GM12878 (cell line): ENCODE results near the gene XPNPEP1. TPM values are rescaled to one million over a fixed set of nuclear protein-coding genes. Genes with fewer than 3 reads are reported as not detected.

Source experiments
- ATAC-seq: fragments of 200-7000 bp; cut with Tn5 transposase; 3 replicates; pipeline ENCODE4 v1.9.1; 2020; ENCODE audit warnings: mild to moderate bottlenecking, moderate library complexity
- BruUV-seq: library from RNA; stranded (reverse); fragments of 400-500 nt; replicated peaks from 2 replicates; lab custom pipeline; 2021; lab: Mats Ljungman, UMichigan
- CTCF ChIA-PET: fragments of 300-600 bp; sonication (Branson Sonifier 250); formaldehyde crosslinking; extraction: SDS; loops from one replicate; lab custom pipeline; 2021; ENCODE audit warnings: inconsistent platforms; lab: Yijun Ruan, JAX
- POLR2A ChIA-PET: fragments of 350-600 bp; formaldehyde crosslinking; extraction: SDS; loops from one replicate; lab custom pipeline; 2021; ENCODE audit warnings: inconsistent platforms; lab: Charles Lee
- RAD21 ChIA-PET: fragments of 300-600 bp; sonication (Branson Sonifier 250); formaldehyde crosslinking; loops from one replicate; lab custom pipeline; 2023; ENCODE audit warnings: antibody characterized with exemption; ENCODE audit not compliant: unreplicated experiment; lab: Charles Lee
- SMC1A ChIA-PET: fragments of 300-600 bp; sonication (Branson Sonifier 250); formaldehyde crosslinking; loops from one replicate; lab custom pipeline; 2023; ENCODE audit not compliant: unreplicated experiment, uncharacterized antibody; lab: Charles Lee
- DNase-seq: peaks from one replicate; pipeline ENCODE4 v3.0.0-alpha.2; 2011; ENCODE audit warnings: low read depth, low spot score
- FAIRE-seq: peaks from 3 replicates; lab custom pipeline; 2011; peaks lifted over from hg19 to GRCh38; lab: Jason Lieb, UNC
- H2AFZ ChIP-seq: 2 replicates; pipeline ENCODE4 v1.6.0; 2011; ENCODE audit warnings: low read depth, low read length, control low read depth; ENCODE audit not compliant: control insufficient read depth
- H3K27ac ChIP-seq: 2 replicates; pipeline ENCODE4 v1.5.1; 2011; ENCODE audit warnings: control low read depth; ENCODE audit not compliant: control insufficient read depth, insufficient read depth
- H3K27me3 ChIP-seq, 2 experiments: replicated peaks in 1 of 2; 2 replicates each; pipeline versions ENCODE4 v1.6.0 to v1.6.1; 2011; ENCODE audit warnings: low read length in 1 of 2; ENCODE audit not compliant: control insufficient read depth in 2 of 2, insufficient read depth in 2 of 2
- H3K36me3 ChIP-seq, 2 experiments: 2 replicates each; pipeline ENCODE4 v1.5.1; 2011; ENCODE audit warnings: low read length in 1 of 2; ENCODE audit not compliant: control insufficient read depth in 2 of 2, insufficient read depth in 2 of 2
- H3K4me1 ChIP-seq: 2 replicates; pipeline ENCODE4 v1.6.1; 2011; ENCODE audit warnings: mild to moderate bottlenecking, low read length, moderate library complexity, mixed read lengths; ENCODE audit not compliant: control insufficient read depth, insufficient read depth
- H3K4me2 ChIP-seq: 2 replicates; pipeline ENCODE4 v1.6.0; 2011; ENCODE audit warnings: control low read depth; ENCODE audit not compliant: control insufficient read depth, insufficient read depth
- H3K4me3 ChIP-seq: fragments of 200-600 bp; sonication (generic); 2 replicates; pipeline ENCODE4 v1.5.1; 2016
- H3K79me2 ChIP-seq: 2 replicates; pipeline ENCODE4 v1.6.0; 2011; ENCODE audit warnings: low read length; ENCODE audit not compliant: control insufficient read depth, insufficient read depth
- H3K9ac ChIP-seq: 2 replicates; pipeline ENCODE4 v1.8.0; 2011; ENCODE audit warnings: low read length, control low read depth, mixed read lengths; ENCODE audit not compliant: control insufficient read depth, insufficient read depth
- H3K9me3 ChIP-seq: replicated peaks from 3 replicates; pipeline ENCODE4 v1.5.1; 2011; ENCODE audit warnings: mild to moderate bottlenecking, low read length; ENCODE audit not compliant: control insufficient read depth, insufficient read depth
- H4K20me1 ChIP-seq: 2 replicates; pipeline ENCODE4 v1.6.0; 2011; ENCODE audit not compliant: control insufficient read depth, insufficient read depth
- ATF7 ChIP-seq: fragments of 450-650 bp; IDR thresholded peaks from 2 replicates; pipeline ENCODE4 v1.6.1; 2016; ENCODE audit warnings: low read depth, mild to moderate bottlenecking
- CTCF ChIP-seq, 3 experiments: IDR thresholded peaks in 2 of 3; conservative IDR thresholded peaks in 1 of 3; 2 replicates each; pipeline ENCODE4 v1.5.1; 2011; ENCODE audit warnings: low read depth in 3 of 3, low read length in 3 of 3, mild to moderate bottlenecking in 3 of 3, control low read depth in 2 of 3, moderate library complexity in 2 of 3, inconsistent platforms in 1 of 3, mixed read lengths in 1 of 3; ENCODE audit not compliant: control insufficient read depth in 2 of 3, insufficient read depth in 1 of 3; ENCODE audit errors: extremely low read depth in 1 of 3
- MLLT1 ChIP-seq: fragments of 450-650 bp; IDR thresholded peaks from 2 replicates; pipeline ENCODE4 v1.6.1; 2016; ENCODE audit warnings: mild to moderate bottlenecking
- NRF1 ChIP-seq: conservative IDR thresholded peaks from 2 replicates; pipeline ENCODE4 v1.6.1; 2011; ENCODE audit warnings: mild to moderate bottlenecking, low read depth, low read length, improper control_type of control experiment
- PAX8 ChIP-seq: fragments of 450-650 bp; IDR thresholded peaks from 2 replicates; pipeline ENCODE4 v1.6.1; 2017; ENCODE audit warnings: mild to moderate bottlenecking, moderate library complexity
- SMARCA5 ChIP-seq: fragments of 450-650 bp; IDR thresholded peaks from 2 replicates; pipeline ENCODE4 v1.6.1; 2017; ENCODE audit warnings: mild to moderate bottlenecking
- SRF ChIP-seq, 2 experiments: IDR thresholded peaks; 2 replicates each; pipeline ENCODE4 v1.6.1; 2011; ENCODE audit warnings: low read depth in 2 of 2, low read length in 2 of 2, mild to moderate bottlenecking in 1 of 2, moderate library complexity in 1 of 2
- SUPT20H ChIP-seq: IDR thresholded peaks from 2 replicates; pipeline ENCODE4 v1.6.1; 2011; ENCODE audit warnings: low read depth, mild to moderate bottlenecking, low read length, moderate library complexity, borderline replicate concordance; ENCODE audit not compliant: control insufficient read depth
- ZNF274 ChIP-seq: IDR thresholded peaks from one replicate; pipeline ENCODE4 v1.8.0; 2011; ENCODE audit not compliant: insufficient read length, insufficient read depth
- WGBS: methylation state at CpG from one replicate; pipeline ENCODE4 v1.1.6; 2016; ENCODE audit warnings: low lambda C conversion rate; ENCODE audit not compliant: insufficient replicate concordance, insufficient coverage; ENCODE audit errors: missing lambda C conversion rate; 5-methylcytosine and 5-hydroxymethylcytosine counted together
- in situ Hi-C: fragments of 300-500 bp; cut with MboI; formaldehyde crosslinking; loops from 9 replicates; pipeline ENCODE4 v1.14.3; 2018; ENCODE audit warnings: mixed read lengths
- intact Hi-C: fragments of 100-400 bp; cut with micrococcal nuclease; formaldehyde crosslinking; loops from one replicate; pipeline ENCODE4 v1.14.2; 2022; ENCODE audit not compliant: unreplicated experiment
- polyA plus RNA-seq, 11 experiments: library from polyadenylated mRNA; depleted of rRNA in 4 of 11; unstranded in 6 of 11; stranded (reverse) in 5 of 11; fragments of >200 nt; fragmentation: Nextera tagmentation in 4 of 11; fragmentation: Illumina TruSeq in 1 of 11; extraction: Ambion mirVana in 4 of 11; extraction: Trizol in 1 of 11; gene quantifications; 1 replicate in 1 of 11; 2 replicates in 10 of 11; pipeline versions ENCODE4 v1.2.1 to v1.2.3, GENCODE V29; 2011 to 2016; ENCODE audit warnings: inconsistent platforms in 2 of 11, missing spikeins in 2 of 11, low read depth in 1 of 11
- total RNA-seq, 4 experiments: library from RNA; depleted of rRNA in 3 of 4; stranded (reverse); fragments of >200 nt in 3 of 4; fragmentation: Illumina TruSeq in 1 of 4; extraction: Trizol in 1 of 4; gene quantifications; 2 replicates each; pipeline versions ENCODE4 v1.2.1 to v1.2.3, GENCODE V29; 2013 to 2021

Gene XPNPEP1
- total and polyA plus RNA-seq, 10 of the 15 experiments (the other 5 are each of a cell fraction or from before 2014, with no cell fraction given), result 22.7 to 108 (median 43.5) TPM

- no peak overlapping the region for H2AFZ ChIP-seq
- BruUV-seq, result no TSS peak
- no peak overlapping the region for H3K9ac ChIP-seq
- H3K79me2 ChIP-seq, result no peaks in the 10 kb centered on the region
- no peaks in the 10 kb centered on the region for H3K27me3 ChIP-seq
- no peaks in the 10 kb centered on the region; the same call in 1 of the 2 replicates for H4K20me1 ChIP-seq
- ChIA-PET RAD21 (no interaction called here), SMC1A (interaction anchor here (1.0 to 1.4 kb wide), 4 partner anchors 15 to 251 kb away, joined by 3 read pairs; no protein-coding TSS in a partner anchor), POLR2A (interaction anchor here (1.2 kb wide), 1 partner anchor 25 kb away, joined by 3 read pairs; no protein-coding TSS in a partner anchor), CTCF (interaction anchor here (0.8 kb wide), 1 partner anchor 69 kb away, joined by 3 read pairs; no protein-coding TSS in a partner anchor)
- H3K27ac ChIP-seq, result no peak overlapping the region
- DNase-seq (no peak), FAIRE-seq (no peak), ATAC-seq (no peak)
- H3K4me3 ChIP-seq, result no peak overlapping the region
- WGBS, result 95% methylated on average over 5 of the region's 5 CpGs
- H3K4me2 ChIP-seq, result no peak overlapping the region
- TF ChIP-seq ATF7 (no peak), ZNF274 (no peak), SMARCA5 (no peak), SRF (IDR thresholded peaks at IDR 0.05; ENCODE audit: low read depth in 2 of 2, low read length in 2 of 2) (no peak), MLLT1 (no peak), PAX8 (no peak), NRF1 (no peak), SUPT20H (no peak), CTCF (IDR thresholded peaks at IDR 0.05 in 2 of 3, conservative IDR thresholded peaks at IDR 0.05 in 1 of 3; ENCODE audit: control insufficient read depth in 2 of 3, extremely low read depth in 1 of 3, insufficient read depth in 1 of 3, low read depth in 3 of 3, low read length in 3 of 3) (no peak)
- intact Hi-C loops, result loop anchor here (10.0 kb wide), 2 partner anchors 118 to 338 kb away; partner anchors contain the start of gene ADD3
- H3K4me1 ChIP-seq, result peaks cover 10% of the 10 kb centered on the region
- H3K9me3 ChIP-seq, result no peaks in the 10 kb centered on the region
- in situ Hi-C loops, result no loop called here
- H3K36me3 ChIP-seq, result peaks cover 22 to 38% of the 10 kb centered on the region in 2 experiments
Observed at GRCh38 chr10:109887243-109887642, 36.1 kb downstream of the XPNPEP1 start.
